T47D (cell line): ENCODE measurements around the gene TFIP11.

Experiments used
- DNase-seq, 2 experiments: peaks; one replicate each; pipeline versions ENCODE4 v3.0.0 to v3.0.0-alpha.2; 2011 to 2012; ENCODE audit warnings: low read depth in 1 of 2, low spot score in 1 of 2
- JUND ChIP-seq: IDR thresholded peaks from 2 replicates; pipeline ENCODE4 v1.6.1; 2012; ENCODE audit warnings: low read depth
- in situ Hi-C: cut with HindIII; loops from 2 replicates; pipeline ENCODE4 v1.10.0; 2016; ENCODE audit warnings: low sequenced_read_pairs, low pct_unique_long_range_greater_than_20kb

Gene TFIP11

DNA sequence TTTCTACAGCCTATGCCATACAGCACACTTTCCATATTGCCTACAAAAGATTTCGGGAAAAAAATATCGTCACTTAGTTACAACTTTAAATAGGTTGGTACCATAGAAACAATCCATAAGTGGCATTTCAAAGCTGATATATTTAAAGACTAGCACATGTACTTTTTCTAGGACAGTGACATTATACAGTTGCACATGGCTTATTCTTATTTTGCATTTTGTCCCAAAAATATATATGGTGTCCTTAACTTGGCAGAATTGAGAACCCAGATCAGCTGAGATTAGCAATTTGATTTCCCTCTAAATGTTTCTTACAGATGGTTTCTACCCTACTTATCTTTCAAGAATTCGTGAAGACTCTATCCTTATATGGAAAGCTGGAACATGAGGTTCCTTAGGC lies 3.7 kb upstream of the TFIP11 start:
- no peak for TF ChIP-seq JUND
- no peak for DNase-seq
- in situ Hi-C loops = no loop called here

DNA sequence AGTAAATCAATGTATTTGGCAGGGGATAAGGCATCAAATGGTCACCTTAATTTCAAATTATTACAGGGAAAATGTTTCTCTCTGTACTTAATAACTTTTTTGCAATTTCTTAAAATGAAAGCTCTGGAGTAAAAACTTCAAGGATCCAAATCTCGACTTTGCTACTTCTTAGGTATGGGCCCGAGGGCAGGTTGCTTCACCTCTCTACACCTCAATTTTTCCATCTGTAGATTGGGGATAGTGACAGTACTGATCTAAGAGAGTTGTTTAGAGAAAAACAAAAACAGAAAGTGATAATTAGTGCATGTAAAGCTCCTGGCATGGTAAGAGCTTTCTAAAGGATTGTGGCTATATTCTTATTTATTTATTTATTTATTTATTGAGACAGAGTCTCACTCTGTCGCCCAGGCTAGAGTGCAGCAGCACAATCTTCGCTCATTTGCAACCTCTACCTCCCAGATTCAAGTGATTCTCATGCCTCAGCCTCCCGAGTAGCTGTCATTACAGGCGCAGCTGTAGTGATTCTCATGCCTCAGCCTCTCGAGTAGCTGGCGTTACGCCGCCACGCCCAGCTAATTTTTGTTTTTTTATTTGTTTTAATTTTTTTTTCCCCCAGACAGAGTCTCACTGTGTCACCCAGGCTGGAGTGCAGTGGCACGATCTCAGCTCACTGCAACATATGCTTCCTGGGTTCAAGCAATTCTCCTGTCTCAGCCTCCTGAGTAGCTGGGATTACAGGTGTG lies 2.3 kb upstream of the TFIP11 start:
- no peak for TF ChIP-seq JUND
- no peak for DNase-seq
- in situ Hi-C loops = no loop called here

DNA sequence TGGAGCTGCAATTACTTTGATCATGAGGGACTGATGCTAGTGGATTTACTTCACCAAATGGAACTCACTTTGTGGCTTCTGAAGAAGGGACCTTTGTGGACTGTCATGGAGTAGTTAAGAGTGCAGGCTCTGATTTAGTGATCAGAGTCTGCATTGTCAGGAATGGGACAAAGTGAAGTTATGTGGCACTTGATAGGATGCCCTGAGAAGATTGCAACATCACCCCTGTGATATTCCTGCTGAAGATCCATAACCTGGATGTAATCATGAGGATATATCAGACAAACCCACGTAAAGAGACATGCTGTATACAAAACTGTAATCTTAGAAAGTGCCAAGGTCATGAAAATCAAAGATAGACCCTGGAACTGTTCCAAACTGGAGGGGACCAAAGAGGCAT lies 1.6 kb upstream of the TFIP11 start:
- TF ChIP-seq JUND = no peak
- no peak for DNase-seq
- in situ Hi-C loops = no loop called here

DNA sequence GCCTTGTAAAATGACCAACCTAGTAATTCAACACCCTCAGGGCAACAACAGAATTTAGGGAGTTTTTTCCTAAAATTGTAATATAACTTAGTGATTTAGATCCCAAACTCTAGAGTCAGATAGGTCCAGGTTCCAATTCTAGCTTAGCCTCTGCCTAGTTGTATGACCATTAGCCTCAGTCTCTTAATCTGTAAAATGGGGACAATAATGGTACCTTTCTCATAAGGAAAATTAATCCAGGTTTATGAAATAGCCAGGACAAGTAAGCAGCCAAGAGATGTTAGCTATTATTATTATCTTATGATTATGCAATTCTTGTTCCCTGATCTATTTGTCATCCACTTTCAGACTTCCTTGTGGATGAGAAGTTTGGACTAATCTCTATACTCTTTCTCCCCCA lies 4.1 kb downstream of the TFIP11 start:
- in situ Hi-C loops = no loop called here
- DNase-seq = no peak
- no peak for TF ChIP-seq JUND

DNA sequence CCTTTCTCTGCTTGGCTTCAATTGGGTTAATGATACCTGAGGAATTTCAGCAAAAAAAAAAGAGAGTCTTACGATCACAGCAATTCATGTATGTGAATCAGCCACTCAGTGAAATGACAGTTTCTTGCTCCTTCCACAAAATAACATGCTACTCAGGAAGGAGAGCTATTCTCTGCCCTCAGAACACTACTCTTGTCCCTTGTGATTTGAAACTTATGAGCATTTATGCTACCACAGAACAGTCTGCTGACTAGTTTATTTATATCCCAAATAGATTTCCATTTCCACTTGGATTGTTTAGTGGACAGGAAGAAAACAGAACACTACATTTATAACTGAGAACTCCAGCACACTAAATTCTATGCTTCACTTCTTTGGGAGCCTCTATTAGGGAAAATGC lies 8.5 kb downstream of the TFIP11 start:
- in situ Hi-C loops = no loop called here
- no peak for TF ChIP-seq JUND
- no peak for DNase-seq

DNA sequence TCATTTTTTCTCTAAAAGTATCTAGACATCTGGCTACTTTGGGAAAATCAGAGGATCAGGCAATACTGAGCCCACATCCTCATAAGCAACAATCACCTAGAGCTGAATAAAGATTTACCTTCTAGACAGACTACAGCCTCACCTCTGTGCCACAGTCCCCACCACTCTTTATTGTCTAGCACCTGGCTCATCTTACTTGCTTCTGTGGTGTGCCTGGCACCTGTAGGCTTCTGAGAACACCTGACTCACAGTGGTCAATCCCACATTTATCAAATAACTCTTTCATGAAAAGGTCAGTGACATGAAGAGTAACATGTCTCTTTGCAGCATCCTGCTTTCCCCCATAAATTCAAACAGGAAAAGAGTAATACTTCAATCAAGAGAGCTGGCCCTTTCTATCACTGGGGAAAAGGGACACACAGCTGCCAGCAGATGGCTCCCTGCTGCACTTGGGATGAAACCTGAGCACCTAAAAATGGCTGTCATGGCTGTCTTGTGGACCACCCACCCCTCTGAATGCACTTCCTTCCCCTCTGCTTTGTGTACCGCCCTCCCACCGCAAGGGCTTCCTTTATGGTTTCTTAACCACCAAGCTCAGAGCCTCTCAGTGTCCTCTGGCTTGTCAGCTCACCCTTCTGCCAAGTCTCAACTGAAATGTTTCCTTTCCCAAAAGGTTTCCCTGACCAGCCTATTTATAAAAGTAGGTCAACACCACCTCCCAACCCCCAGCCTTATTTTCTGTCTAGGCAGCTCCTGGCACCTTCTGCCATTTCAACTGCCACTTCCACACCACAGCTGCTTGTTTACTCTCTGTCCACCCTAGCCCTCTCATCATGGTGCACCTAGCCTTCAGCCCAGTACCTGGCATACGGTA lies 9.3 kb downstream of the TFIP11 start:
- no peak for TF ChIP-seq JUND
- peak in 1 of 2 experiments; percentile 53 for DNase-seq
- in situ Hi-C loops = no loop called here

DNA sequence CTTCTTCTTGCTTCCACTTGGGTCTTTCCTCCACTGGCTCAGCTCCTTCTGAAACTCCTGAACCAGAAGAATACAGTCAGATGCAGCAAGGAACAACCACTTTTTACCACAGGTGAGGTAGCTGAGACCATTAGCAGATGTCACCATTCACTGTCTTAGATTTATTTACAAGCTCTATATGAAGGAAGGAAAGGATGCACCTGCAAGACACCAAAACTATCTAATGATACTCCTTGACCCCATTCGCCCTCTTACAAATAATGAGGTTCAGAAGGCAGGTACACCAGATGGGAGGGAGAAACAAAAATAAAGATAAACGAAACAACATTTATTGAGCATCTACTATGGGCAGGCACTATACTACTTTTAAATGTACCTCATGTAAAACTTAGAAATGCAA lies 10.3 kb downstream of the TFIP11 start:
- no peak for DNase-seq
- in situ Hi-C loops = no loop called here
- no peak for TF ChIP-seq JUND

DNA sequence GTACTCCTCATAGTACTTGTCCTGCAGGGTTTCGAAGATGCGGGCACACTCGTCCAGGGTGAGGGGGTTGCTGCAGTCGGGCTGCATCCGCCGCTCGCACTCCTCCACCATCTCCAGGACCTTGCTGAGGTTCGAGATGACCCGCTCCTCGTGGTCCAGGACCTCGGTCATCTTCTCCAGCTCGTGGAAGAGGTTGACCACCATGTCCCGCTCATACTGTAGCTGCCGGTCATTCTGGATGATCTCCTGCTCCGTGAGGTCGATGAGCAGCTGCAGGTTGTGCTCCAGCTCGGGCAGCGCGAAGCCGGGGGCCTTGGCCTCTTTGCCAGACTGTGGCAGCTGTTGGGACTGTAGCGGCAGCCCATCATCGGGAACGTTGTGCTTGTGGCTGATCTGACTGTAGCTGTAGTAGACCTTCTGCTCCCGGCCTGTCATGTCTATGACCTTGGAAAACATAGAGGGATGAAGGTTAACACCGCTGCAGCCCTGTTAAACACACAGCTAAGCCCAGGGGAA lies 13.0 kb downstream of the TFIP11 start:
- no peak for DNase-seq
- TF ChIP-seq JUND = no peak
- in situ Hi-C loops = no loop called here

DNA sequence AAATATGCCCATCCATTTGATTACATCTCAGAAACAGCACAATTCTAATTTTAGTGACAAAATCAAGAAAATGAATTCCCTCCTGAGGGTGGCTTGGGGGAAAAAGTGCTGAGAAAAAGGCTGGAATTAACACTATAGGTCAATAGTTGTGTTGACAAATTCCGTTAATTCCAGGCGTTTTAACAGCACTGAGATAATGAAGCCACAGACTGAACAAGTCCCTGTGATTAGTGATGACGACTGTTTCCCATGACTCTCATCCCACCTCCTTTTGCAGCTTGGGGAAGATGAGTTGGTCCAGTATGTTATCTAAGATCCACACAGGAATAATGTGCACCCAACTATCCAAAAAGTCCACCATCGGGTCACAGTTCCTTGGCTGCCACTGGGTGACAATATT lies 15.8 kb downstream of the TFIP11 start:
- no peak for TF ChIP-seq JUND
- DNase-seq = no peak
- in situ Hi-C loops = no loop called here

DNA sequence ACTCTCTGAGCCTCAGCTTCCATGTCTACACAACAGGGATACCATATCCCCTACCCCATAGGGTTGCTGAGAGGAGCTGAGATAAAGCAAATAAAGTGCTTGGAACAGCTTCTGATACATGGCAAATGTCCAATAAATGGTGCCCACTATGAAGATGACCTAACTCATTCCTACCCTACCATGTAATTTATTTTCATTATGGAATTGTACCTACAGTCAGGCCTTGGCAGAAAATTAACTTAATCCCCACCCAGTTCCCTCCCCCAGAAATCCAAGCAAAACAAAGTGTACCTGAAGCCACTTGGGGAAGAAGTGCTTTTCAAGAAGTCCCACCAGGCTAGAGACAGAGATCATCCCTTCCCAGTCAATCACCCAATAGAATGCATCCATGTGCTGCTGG lies 17.8 kb downstream of the TFIP11 start:
- in situ Hi-C loops = no loop called here
- no peak for TF ChIP-seq JUND

DNA sequence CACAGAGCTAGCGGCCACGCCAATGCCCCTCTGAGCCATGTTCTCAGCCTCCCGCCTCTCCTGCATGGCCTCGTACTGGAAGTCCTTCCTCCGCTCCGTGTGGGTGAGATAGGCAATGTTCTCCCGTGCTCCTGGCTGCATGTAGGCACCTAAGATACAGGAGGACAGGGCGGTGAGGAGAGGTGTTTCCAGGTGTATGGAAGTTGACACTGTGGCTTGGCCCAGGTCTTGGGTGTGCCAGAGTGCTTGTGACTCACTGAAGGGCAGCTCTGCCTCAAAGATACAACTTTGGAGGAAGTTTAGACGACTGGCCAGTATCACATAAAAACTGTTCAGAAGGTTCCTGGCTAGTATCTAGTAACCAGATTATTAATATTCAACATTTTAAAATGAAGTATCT lies 20.1 kb downstream of the TFIP11 start:
- in situ Hi-C loops = no loop called here
- no peak for DNase-seq
- no peak for TF ChIP-seq JUND

More for the DNA sequence above, 17.8 kb downstream of the TFIP11 start:
- no peak for DNase-seq

DNA sequence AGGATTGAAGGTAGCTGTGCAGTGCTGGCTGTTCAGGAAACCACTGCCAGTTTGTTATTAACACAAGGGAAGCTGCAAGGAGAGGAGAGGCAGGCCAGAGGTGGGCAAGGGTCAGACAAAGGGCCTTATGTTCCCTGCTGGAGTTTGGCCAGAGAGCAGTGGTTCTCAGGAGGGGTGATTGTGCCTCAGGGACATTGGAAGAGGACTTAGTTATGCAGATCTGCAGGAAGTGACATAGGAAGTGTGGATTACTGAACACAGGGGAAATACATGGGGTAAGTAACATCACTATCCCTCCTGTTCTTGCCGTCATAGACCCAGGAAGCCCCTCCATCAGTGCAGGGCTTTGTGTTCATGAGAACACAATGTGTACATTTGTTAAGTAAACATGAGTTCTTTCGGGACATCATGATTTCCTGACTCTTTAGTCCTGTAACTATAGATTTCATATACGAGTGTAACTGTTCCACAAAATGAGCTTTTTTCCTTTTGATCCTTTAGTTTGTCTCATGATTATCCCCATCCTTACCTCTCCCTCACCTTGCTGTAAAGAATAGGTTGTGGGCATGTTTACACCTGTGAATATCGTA lies 22.7 kb downstream of the TFIP11 start:
- in situ Hi-C loops = no loop called here
- no peak for TF ChIP-seq JUND
- DNase-seq = no peak

DNA sequence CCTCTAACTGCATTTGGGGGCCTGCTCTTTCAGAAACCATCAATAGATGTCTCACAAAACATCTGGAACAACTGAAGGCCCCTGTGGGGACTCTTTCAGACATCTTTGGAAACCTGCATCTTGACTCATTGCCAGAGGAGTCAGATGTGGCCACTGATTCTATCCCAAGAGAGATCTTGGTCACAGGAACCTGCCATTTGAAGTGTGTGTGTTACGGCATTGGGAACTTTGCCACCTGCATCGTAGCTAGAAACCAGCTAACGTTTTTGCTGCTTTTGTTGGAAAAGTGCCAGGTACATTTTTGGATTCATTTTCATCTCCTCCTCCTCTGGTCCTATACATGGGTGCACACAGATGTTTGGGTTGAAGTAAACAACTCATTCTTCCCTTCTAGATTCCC lies 24.3 kb downstream of the TFIP11 start:
- in situ Hi-C loops = no loop called here
- TF ChIP-seq JUND = no peak
- DNase-seq = no peak
